ENCODE measurements around the gene MINDY3.

DNA sequence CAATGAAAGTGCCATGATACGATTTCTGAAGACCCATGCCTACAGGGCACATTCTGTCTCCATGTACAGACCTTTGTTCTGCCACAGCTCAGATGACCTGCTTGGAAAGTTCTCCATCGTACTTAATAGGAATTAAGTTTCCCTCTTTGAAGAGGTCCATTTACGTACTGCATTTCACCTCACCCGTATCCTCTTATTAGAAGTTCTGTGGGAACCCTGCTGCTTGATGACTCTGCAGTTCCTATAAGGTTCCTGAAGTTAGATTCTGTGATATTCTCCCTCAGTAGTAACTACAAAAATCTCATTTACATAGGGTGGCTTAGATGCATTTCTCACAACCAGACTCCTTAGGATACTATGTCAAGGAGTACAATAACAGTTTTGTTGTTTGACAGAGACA lies 50.9 kb downstream of the MINDY3 start:
- TF ChIP-seq ZFP3 (CRISPR knock-in tag; IDR thresholded peaks at IDR 0.05) (no peak), ISL1 (CRISPR knock-in tag; IDR thresholded peaks at IDR 0.05) (no peak)
- TF ChIP-seq, protein P1, sequence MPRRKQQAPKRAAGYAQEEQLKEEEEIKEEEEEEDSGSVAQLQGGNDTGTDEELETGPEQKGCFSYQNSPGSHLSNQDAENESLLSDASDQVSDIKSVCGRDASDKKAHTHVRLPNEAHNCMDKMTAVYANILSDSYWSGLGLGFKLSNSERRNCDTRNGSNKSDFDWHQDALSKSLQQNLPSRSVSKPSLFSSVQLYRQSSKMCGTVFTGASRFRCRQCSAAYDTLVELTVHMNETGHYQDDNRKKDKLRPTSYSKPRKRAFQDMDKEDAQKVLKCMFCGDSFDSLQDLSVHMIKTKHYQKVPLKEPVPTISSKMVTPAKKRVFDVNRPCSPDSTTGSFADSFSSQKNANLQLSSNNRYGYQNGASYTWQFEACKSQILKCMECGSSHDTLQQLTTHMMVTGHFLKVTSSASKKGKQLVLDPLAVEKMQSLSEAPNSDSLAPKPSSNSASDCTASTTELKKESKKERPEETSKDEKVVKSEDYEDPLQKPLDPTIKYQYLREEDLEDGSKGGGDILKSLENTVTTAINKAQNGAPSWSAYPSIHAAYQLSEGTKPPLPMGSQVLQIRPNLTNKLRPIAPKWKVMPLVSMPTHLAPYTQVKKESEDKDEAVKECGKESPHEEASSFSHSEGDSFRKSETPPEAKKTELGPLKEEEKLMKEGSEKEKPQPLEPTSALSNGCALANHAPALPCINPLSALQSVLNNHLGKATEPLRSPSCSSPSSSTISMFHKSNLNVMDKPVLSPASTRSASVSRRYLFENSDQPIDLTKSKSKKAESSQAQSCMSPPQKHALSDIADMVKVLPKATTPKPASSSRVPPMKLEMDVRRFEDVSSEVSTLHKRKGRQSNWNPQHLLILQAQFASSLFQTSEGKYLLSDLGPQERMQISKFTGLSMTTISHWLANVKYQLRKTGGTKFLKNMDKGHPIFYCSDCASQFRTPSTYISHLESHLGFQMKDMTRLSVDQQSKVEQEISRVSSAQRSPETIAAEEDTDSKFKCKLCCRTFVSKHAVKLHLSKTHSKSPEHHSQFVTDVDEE (CRISPR knock-in tag; IDR thresholded peaks at IDR 0.05) = no peak
- TF ChIP-seq, protein P2, sequence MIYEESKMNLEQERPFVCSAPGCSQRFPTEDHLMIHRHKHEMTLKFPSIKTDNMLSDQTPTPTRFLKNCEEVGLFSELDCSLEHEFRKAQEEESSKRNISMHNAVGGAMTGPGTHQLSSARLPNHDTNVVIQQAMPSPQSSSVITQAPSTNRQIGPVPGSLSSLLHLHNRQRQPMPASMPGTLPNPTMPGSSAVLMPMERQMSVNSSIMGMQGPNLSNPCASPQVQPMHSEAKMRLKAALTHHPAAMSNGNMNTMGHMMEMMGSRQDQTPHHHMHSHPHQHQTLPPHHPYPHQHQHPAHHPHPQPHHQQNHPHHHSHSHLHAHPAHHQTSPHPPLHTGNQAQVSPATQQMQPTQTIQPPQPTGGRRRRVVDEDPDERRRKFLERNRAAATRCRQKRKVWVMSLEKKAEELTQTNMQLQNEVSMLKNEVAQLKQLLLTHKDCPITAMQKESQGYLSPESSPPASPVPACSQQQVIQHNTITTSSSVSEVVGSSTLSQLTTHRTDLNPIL (CRISPR knock-in tag; IDR thresholded peaks at IDR 0.05; ENCODE audit: low read depth) = no peak
- TF ChIP-seq, protein P3, sequence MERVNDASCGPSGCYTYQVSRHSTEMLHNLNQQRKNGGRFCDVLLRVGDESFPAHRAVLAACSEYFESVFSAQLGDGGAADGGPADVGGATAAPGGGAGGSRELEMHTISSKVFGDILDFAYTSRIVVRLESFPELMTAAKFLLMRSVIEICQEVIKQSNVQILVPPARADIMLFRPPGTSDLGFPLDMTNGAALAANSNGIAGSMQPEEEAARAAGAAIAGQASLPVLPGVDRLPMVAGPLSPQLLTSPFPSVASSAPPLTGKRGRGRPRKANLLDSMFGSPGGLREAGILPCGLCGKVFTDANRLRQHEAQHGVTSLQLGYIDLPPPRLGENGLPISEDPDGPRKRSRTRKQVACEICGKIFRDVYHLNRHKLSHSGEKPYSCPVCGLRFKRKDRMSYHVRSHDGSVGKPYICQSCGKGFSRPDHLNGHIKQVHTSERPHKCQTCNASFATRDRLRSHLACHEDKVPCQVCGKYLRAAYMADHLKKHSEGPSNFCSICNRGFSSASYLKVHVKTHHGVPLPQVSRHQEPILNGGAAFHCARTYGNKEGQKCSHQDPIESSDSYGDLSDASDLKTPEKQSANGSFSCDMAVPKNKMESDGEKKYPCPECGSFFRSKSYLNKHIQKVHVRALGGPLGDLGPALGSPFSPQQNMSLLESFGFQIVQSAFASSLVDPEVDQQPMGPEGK (CRISPR knock-in tag; IDR thresholded peaks at IDR 0.05; ENCODE audit: borderline replicate concordance) = no peak

All from SK-N-SH treated with all-trans-retinoic acid at 6 μM for 48 hours (cell line).